ENCODE data around the gene MLYCD.
"Not testable (repeated sequence)": the region's sequence is repeated elsewhere in the genome, so short reads cannot be mapped to it uniquely, and the experiment has no call there.

The MLYCD gene

DNA sequence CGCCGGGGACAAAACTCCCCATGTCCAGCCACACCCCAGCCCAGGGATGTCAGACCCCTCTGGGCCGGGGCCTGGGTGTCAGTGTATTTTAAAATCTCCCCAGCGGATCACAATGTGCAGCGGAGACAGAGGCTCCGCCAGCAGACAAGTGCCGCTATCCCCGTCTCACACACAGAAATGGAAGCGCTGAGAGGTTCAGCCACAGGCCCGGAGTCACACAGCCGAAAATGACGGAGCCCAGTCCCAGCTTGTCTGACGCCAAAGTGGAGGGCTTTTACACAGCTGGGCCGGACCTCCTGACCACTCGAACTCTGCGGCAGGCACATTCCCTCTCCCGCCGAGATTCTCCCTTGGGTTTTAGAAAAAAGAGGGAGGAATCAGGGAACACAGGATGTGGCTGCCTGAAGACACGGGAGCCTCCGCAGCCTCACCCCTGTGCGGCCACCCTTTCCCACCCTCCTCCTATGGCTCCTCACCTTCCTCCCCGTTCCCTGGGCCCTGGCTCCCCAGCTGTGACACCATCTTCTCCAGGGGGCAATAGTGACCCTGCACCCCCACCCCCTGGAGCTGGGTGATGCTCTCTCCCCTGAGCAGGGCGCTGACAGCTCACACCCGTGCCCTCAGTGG is 47.4 kb downstream of the MLYCD start:
- TF ChIP-seq, protein P1, sequence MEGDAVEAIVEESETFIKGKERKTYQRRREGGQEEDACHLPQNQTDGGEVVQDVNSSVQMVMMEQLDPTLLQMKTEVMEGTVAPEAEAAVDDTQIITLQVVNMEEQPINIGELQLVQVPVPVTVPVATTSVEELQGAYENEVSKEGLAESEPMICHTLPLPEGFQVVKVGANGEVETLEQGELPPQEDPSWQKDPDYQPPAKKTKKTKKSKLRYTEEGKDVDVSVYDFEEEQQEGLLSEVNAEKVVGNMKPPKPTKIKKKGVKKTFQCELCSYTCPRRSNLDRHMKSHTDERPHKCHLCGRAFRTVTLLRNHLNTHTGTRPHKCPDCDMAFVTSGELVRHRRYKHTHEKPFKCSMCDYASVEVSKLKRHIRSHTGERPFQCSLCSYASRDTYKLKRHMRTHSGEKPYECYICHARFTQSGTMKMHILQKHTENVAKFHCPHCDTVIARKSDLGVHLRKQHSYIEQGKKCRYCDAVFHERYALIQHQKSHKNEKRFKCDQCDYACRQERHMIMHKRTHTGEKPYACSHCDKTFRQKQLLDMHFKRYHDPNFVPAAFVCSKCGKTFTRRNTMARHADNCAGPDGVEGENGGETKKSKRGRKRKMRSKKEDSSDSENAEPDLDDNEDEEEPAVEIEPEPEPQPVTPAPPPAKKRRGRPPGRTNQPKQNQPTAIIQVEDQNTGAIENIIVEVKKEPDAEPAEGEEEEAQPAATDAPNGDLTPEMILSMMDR (IDR thresholded peaks at IDR 0.05; ENCODE audit: insufficient read depth, low read depth, low read length, missing control alignments) = no peak
- no peak for DNase-seq (ENCODE audit: low read depth)
- no peak overlapping the region for H3K4me3 ChIP-seq (ENCODE audit: low read depth, low read length)

DNA sequence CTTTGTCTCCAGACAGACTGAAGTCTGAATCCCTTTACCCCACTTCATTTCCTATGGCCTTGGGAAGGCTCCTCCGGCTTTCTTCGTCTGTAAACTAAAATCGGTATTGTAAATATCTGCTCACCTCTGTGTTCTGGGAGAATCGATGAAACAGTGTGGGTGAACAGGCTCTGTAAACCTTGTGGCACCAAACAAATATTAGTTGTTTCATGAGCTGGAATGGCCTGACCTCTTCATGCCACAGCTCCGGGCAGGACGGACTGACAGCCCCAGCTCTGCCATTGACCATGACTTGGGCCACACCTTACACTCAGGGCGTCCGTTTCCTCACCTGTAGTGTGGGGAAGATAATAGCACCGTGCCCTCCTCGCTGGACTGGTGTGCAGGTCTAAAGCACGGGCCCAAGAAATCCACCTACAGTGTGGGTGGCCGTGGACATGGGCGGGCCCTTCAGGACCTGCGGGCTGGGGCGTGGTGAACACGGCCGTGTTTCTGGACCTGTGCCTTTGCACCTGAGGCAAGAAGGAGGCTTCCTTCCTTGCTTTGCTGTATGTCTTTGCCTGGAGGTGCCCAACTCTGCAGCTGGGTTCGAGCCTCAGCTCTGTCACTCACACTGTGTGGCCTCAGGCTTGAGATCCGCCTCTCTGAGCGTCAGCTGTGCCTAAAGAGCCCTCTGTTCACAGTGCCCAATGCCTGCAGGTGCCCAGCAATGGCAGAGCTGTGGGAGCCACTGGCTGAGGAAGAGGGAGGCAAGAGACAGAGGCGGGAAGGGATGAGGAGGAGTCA is 48.1 kb downstream of the MLYCD start:
- no peak overlapping the region for H3K4me3 ChIP-seq (ENCODE audit: low read depth, low read length)
- no peak for DNase-seq (ENCODE audit: low read depth)
- TF ChIP-seq, protein P1 (IDR thresholded peaks at IDR 0.05; ENCODE audit: insufficient read depth, low read depth, low read length, missing control alignments) = no peak

DNA sequence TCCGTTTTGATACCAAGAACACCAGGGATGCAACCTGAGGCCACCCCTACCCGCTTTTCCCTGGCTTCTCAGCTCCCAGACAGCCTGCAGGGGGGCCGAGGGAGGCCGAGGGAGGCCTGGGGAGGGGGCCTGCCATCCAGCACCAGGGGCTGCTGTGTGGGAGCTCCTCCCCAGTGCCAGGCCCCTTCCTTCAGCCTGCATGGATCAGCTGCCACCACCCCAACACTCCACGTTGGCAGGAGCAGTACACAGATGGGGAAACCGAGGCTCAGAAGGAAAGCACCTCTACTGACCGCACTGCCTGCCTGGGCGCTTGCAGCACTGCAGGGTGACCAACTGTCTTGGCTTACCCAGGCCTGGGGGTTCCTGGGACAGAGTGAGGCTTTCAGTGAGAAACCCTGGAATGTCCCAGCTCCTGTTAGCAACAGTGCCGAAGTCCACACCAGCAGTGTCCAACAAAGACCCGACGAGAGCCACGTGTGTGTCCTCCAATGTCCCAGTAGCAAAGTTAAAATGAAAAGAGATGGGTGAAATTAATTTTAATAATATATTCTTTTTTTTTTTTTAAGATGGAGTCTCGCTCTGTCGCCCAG is 48.8 kb downstream of the MLYCD start:
- TF ChIP-seq, protein P1 (IDR thresholded peaks at IDR 0.05; ENCODE audit: insufficient read depth, low read depth, low read length, missing control alignments) = no peak
- H3K4me3 ChIP-seq (ENCODE audit: low read depth, low read length) = no peak overlapping the region
- no peak for DNase-seq (ENCODE audit: low read depth)

DNA sequence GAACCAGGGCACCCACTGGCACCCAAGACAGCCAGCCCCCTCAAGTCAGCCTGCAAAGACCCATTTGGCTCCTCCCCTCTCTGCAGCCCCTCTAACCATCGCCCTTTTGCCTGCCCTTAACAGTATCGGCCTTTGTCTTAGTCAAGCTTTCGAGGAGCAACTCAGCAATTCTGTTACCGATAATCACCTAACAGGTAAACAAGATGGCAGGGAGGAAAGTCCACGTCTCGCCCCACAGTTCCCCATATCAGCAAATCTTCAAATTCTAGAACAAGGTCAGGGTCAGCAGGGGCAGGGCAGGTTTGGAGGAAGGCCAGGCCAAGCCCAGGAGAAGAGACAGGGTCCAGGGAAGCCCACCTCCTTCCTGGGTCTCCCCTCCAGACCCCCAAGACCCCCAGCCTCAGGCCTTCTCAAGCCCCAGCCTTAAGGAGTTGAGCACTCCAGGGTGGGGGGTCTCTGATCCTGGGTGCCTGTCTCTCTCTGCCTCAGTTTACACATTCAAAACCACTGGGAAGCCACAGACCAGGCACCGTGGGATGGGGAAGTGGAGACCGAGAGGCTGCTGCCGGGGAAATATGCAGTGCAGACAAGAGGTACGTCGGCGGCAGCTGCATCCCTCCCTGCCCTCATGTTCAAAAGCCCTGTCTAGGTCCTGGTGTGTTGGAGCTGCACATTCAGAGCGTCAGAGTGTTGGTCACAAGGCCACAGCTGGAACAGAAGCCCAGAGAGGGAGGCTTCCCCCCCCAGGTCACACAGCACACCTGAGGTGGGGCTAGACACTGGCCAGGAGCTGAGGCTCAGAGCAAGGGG is 50.2 kb downstream of the MLYCD start:
- H3K4me3 ChIP-seq (ENCODE audit: low read depth, low read length) = no peak overlapping the region
- no peak for DNase-seq (ENCODE audit: low read depth)
- TF ChIP-seq, protein P1 (IDR thresholded peaks at IDR 0.05; ENCODE audit: insufficient read depth, low read depth, low read length, missing control alignments) = no peak

DNA sequence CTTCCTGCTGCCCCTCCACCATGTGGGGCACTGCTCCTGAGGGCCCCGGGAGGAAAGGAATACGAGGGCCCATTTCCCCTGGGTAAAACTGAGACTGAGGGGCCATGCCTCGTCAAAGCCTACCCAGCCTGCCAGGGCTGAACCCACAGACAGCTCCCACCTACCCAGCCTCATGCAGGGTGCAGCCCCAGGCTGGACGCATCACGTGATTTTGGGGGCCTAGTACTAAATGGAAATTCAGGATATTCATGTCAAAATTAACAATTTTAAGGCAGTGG is 50.7 kb downstream of the MLYCD start:
- no peak for DNase-seq (ENCODE audit: low read depth)
- no peak overlapping the region for H3K4me3 ChIP-seq (ENCODE audit: low read depth, low read length)
- TF ChIP-seq, protein P1 (IDR thresholded peaks at IDR 0.05; ENCODE audit: insufficient read depth, low read depth, low read length, missing control alignments) = no peak

DNA sequence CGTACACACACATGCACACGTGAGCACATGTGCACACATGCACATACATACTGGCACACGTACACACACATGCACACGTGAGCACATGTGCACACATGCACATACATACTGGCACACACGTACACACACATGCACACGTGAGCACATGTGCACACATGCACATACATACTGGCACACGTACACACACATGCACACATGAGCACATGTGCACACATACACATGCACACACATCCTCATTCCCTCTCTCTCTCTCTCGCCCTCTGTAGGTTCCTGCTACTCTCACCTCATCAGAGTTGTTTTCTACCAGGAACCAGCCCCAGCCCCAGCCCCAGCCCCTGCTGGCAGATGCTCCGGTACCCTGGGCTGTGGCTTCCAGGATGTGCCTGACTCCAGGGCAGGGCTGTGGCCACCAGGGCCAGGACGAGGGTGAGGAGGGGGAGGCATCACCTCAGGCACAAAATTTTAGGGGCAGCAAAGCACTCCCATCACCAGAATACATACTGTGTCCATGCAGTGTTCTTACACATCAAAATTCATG is 52.0 kb downstream of the MLYCD start:
- H3K4me3 ChIP-seq (ENCODE audit: low read depth, low read length); DNase-seq (ENCODE audit: low read depth): not testable (repeated sequence)

DNA sequence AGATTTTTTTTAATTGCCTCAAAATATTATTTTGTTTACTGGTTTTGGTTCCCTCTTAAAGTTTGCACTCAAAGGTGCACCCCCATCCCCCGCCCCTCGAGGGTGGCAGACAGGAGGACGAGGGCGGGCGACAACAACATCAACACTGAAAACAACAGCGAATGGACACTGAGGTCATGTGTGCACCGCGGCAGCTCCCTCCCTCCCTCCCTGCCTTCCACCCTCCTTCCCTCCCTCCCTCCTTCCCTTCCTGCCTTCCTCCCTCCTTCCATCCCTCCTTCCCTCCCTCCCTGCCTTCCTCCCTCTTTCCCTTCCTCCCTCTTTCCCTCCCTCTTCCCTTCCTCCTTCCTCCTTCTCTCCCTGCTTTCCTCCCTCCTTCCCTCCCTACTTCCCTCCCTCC is 52.6 kb downstream of the MLYCD start:
- DNase-seq (ENCODE audit: low read depth) = no peak
- TF ChIP-seq, protein P1 (IDR thresholded peaks at IDR 0.05; ENCODE audit: insufficient read depth, low read depth, low read length, missing control alignments) = no peak
- no peak overlapping the region for H3K4me3 ChIP-seq (ENCODE audit: low read depth, low read length)

Data from GM12865 (cell line).